GM23338 (cell line): ENCODE measurements around the gene TGM2. TPM values are rescaled to one million over a fixed set of nuclear protein-coding genes. Genes with fewer than 3 reads are reported as not detected.

Experiments used
- ATAC-seq: fragments of 200-7000 bp; cut with Tn5 transposase; 3 replicates; pipeline ENCODE4 v1.9.1; 2020
- DNase-seq: peaks from one replicate; pipeline ENCODE4 v3.0.0-alpha.2; 2015; ENCODE audit warnings: low spot score
- H2AFZ ChIP-seq: fragments of 200-600 bp; sonication (generic); 2 replicates; pipeline ENCODE4 v1.8.0; 2016; ENCODE audit warnings: antibody characterized with exemption, mild to moderate bottlenecking, moderate library complexity
- H3F3A ChIP-seq: fragments of 200-600 bp; sonication (generic); replicated peaks from 2 replicates; pipeline ENCODE4 v1.8.0; 2017; ENCODE audit warnings: antibody characterized with exemption, mixed run types, low read depth
- H3K27ac ChIP-seq: fragments of 200-600 bp; sonication (generic); 2 replicates; pipeline ENCODE4 v1.6.1; 2016; ENCODE audit warnings: low read depth
- H3K27me3 ChIP-seq: fragments of 200-600 bp; sonication (generic); 2 replicates; pipeline ENCODE4 v1.8.0; 2016; ENCODE audit warnings: mild to moderate bottlenecking, mixed run types, moderate library complexity; ENCODE audit not compliant: insufficient read depth
- H3K36me3 ChIP-seq: fragments of 200-600 bp; sonication (generic); 2 replicates; pipeline ENCODE4 v1.8.0; 2016; ENCODE audit warnings: mild to moderate bottlenecking; ENCODE audit not compliant: insufficient read depth
- H3K4me1 ChIP-seq: fragments of 200-600 bp; sonication (generic); 2 replicates; pipeline ENCODE4 v1.8.0; 2016; ENCODE audit warnings: mild to moderate bottlenecking, moderate library complexity; ENCODE audit not compliant: insufficient read depth
- H3K4me2 ChIP-seq: fragments of 200-600 bp; sonication (generic); 2 replicates; pipeline ENCODE4 v1.7.1; 2017; ENCODE audit warnings: mixed run types
- H3K4me3 ChIP-seq: fragments of 200-600 bp; sonication (generic); 2 replicates; pipeline ENCODE4 v1.6.1; 2016; ENCODE audit warnings: mixed run types
- H3K79me2 ChIP-seq: fragments of 200-600 bp; sonication (generic); replicated peaks from 2 replicates; pipeline ENCODE4 v1.8.0; 2017; ENCODE audit warnings: mild to moderate bottlenecking; ENCODE audit not compliant: insufficient read depth
- H3K9me2 ChIP-seq: fragments of 200-600 bp; sonication (generic); 2 replicates; pipeline ENCODE4 v1.8.0; 2017; ENCODE audit not compliant: insufficient read depth
- H4K20me1 ChIP-seq: fragments of 200-600 bp; sonication (generic); replicated peaks from 2 replicates; pipeline ENCODE4 v1.8.0; 2017; ENCODE audit warnings: mild to moderate bottlenecking; ENCODE audit not compliant: insufficient read depth
- H3K27ac Mint-ChIP-seq: 2 replicates; pipeline ENCODE4 v1.8.0; 2020; ENCODE audit warnings: inconsistent platforms, mild to moderate bottlenecking, moderate library complexity, mixed read lengths
- H3K27me3 Mint-ChIP-seq: 3 replicates; pipeline ENCODE4 v1.8.0; 2022; ENCODE audit warnings: low read depth, mild to moderate bottlenecking, moderate library complexity, mixed read lengths, inconsistent platforms; ENCODE audit not compliant: insufficient read depth, poor library complexity
- H3K36me3 Mint-ChIP-seq: 3 replicates; pipeline ENCODE4 v1.8.0; 2021; ENCODE audit warnings: low read depth, mild to moderate bottlenecking, inconsistent platforms, moderate library complexity, mixed read lengths
- H3K4me1 Mint-ChIP-seq: 3 replicates; pipeline ENCODE4 v1.8.0; 2020; ENCODE audit warnings: mild to moderate bottlenecking, inconsistent platforms, mixed read lengths
- H3K4me3 Mint-ChIP-seq: 3 replicates; pipeline ENCODE4 v1.8.0; 2021; ENCODE audit warnings: moderate library complexity, mild to moderate bottlenecking, inconsistent platforms, mixed read lengths
- H3K9me3 Mint-ChIP-seq: 3 replicates; pipeline ENCODE4 v1.8.0; 2020; ENCODE audit warnings: moderate library complexity, mild to moderate bottlenecking, inconsistent platforms, mixed read lengths
- CREB1 ChIP-seq: fragments of 250-450 bp; sonication (Bioruptor Pico); IDR thresholded peaks from 2 replicates; pipeline ENCODE4 v1.5.0; 2020; ENCODE audit warnings: low read depth, mild to moderate bottlenecking, moderate library complexity
- CTCF ChIP-seq, 2 experiments: fragments of 200-600 bp in 1 of 2; sonication (generic) in 1 of 2; conservative IDR thresholded peaks; 2 replicates each; pipeline versions ENCODE4 v1.5.1 to v1.6.1; 2016 to 2017; ENCODE audit warnings: antibody characterized with exemption in 2 of 2, low read depth in 2 of 2, mild to moderate bottlenecking in 2 of 2, moderate library complexity in 1 of 2
- ETS1 ChIP-seq: IDR thresholded peaks from 2 replicates; pipeline ENCODE4 v1.6.1; 2016; ENCODE audit warnings: antibody characterized with exemption
- EZH2 ChIP-seq: fragments of 200-600 bp; sonication (generic); IDR thresholded peaks from one replicate; pipeline ENCODE4 v1.8.0; 2017; ENCODE audit warnings: antibody characterized with exemption, mild to moderate bottlenecking, low read depth; ENCODE audit not compliant: unreplicated experiment
- EZH2phosphoT487 ChIP-seq: fragments of 200-600 bp; sonication (generic); IDR thresholded peaks from one replicate; pipeline ENCODE4 v1.8.1; 2018; ENCODE audit warnings: antibody characterized with exemption; ENCODE audit not compliant: unreplicated experiment
- JUNB ChIP-seq: IDR thresholded peaks from one replicate; pipeline ENCODE4 v1.6.1; 2016; ENCODE audit warnings: antibody characterized with exemption; ENCODE audit not compliant: unreplicated experiment
- NANOG ChIP-seq: IDR thresholded peaks from 2 replicates; pipeline ENCODE4 v1.6.1; 2016; ENCODE audit warnings: antibody characterized with exemption, borderline replicate concordance
- POLR2AphosphoS5 ChIP-seq: IDR thresholded peaks from 2 replicates; pipeline ENCODE4 v1.6.1; 2016; ENCODE audit warnings: antibody characterized with exemption, low read depth
- REST ChIP-seq: IDR thresholded peaks from one replicate; pipeline ENCODE4 v1.6.1; 2018; ENCODE audit warnings: antibody characterized with exemption; ENCODE audit not compliant: unreplicated experiment
- STAT1 ChIP-seq: IDR thresholded peaks from one replicate; pipeline ENCODE4 v1.6.1; 2016; ENCODE audit warnings: antibody characterized with exemption; ENCODE audit not compliant: unreplicated experiment
- ZNF114 ChIP-seq: fragments of 250-450 bp; sonication (Bioruptor Pico); IDR thresholded peaks from 2 replicates; pipeline ENCODE4 v1.5.0; 2020; ENCODE audit warnings: mild to moderate bottlenecking, moderate library complexity
- ZNF331 ChIP-seq: fragments of 250-450 bp; sonication (Bioruptor Pico); IDR thresholded peaks from 2 replicates; pipeline ENCODE4 v1.5.0; 2020; ENCODE audit warnings: low read depth, mild to moderate bottlenecking, moderate library complexity
- ZNF462 ChIP-seq: fragments of 250-450 bp; sonication (Bioruptor Pico); IDR thresholded peaks from 2 replicates; pipeline ENCODE4 v1.5.0; 2020; ENCODE audit warnings: mild to moderate bottlenecking, moderate library complexity
- polyA plus RNA-seq: library from polyadenylated mRNA; unstranded; fragments of >200 nt; fragmentation: Nextera tagmentation; extraction: Ambion mirVana; gene quantifications from 2 replicates; pipeline ENCODE4 v1.2.1, GENCODE V29; 2016
- total RNA-seq: library from RNA; depleted of rRNA; stranded (reverse); fragments of >200 nt; shearing (Covaris generic); gene quantifications from 2 replicates; pipeline ENCODE4 v1.2.3, GENCODE V29; 2014

The TGM2 gene
- total and polyA plus RNA-seq, 2 experiments from 2014 or later: 0.45 to 1.0 TPM

- ATAC-seq: no peak
- H3K27ac Mint-ChIP-seq: no peak overlapping the region
- H3K36me3 Mint-ChIP-seq: no peaks in the 10 kb centered on the region
Observed at GRCh38 chr20:38141889-38142494, 23.1 kb downstream of the TGM2 start.

More at GRCh38 chr20:38141889-38142494, 23.1 kb downstream of the TGM2 start:
- H3K27me3 ChIP-seq: no peaks in the 10 kb centered on the region
- no peak overlapping the region for H3K27ac ChIP-seq
- DNase-seq: no peak
- no peak overlapping the region for H3K4me2 ChIP-seq
- no peaks in the 10 kb centered on the region for H3K9me2 ChIP-seq
- H2AFZ ChIP-seq: no peak overlapping the region
- Mint-ChIP-seq H3K4me1 (peaks cover 10% of the 10 kb centered on the region), H3K9me3 (no peaks in the 10 kb centered on the region), H3K27me3 (peaks cover 10% of the 10 kb centered on the region), H3K4me3 (no peak overlapping the region)
- H3K4me3 ChIP-seq: no peak overlapping the region
- H3K4me1 ChIP-seq: peaks cover 5% of the 10 kb centered on the region; the same call in 1 of the 2 replicates
- H4K20me1 ChIP-seq: no peaks in the 10 kb centered on the region
- H3K79me2 ChIP-seq: no peaks in the 10 kb centered on the region
- H3K36me3 ChIP-seq: no peaks in the 10 kb centered on the region
- no peaks in the 10 kb centered on the region for H3F3A ChIP-seq
- TF ChIP-seq CREB1 (no peak), JUNB (no peak), REST (no peak), CTCF (conservative IDR thresholded peaks at IDR 0.05; ENCODE audit: low read depth in 2 of 2) (no peak), NANOG (no peak), EZH2phosphoT487 (no peak), ETS1 (no peak), POLR2AphosphoS5 (no peak), STAT1 (no peak), ZNF331 (CRISPR knock-in tag) (no peak), ZNF114 (no peak), ZNF462 (CRISPR knock-in tag) (no peak), EZH2 (no peak)
